ENCODE results near the gene PPP1R9A. TPM values are rescaled to one million over a fixed set of nuclear protein-coding genes. Genes with fewer than 3 reads are reported as not detected.

PPP1R9A gene
- total RNA-seq, 4 donors from 2014 or later: 0.51 to 2.7 (median 1.4) TPM

- no peak for DNase-seq (ENCODE audit: low spot score in 2 of 2)
- H3K4me3 ChIP-seq (ENCODE audit: low read depth, poor library complexity, severe bottlenecking): no peak overlapping the region
- intact Hi-C loops (cut with DNase I; ENCODE audit: low total_unique reads): no loop called here
- TF ChIP-seq CTCF (IDR thresholded peaks at IDR 0.05) (no peak), POLR2A (IDR thresholded peaks at IDR 0.05) (no peak)
- 70 to 83% methylated on average over 3 of the region's 3 CpGs for WGBS, 2 donors
These were observed 195.3 kb downstream of the PPP1R9A start for GRCh38 chr7:95102662-95103061.

- H3K4me3 ChIP-seq (ENCODE audit: low read depth, poor library complexity, severe bottlenecking): no peak overlapping the region
- TF ChIP-seq CTCF (IDR thresholded peaks at IDR 0.05) (no peak), POLR2A (IDR thresholded peaks at IDR 0.05) (no peak)
- 18 to 25% methylated on average over 1 of the region's 1 CpG for WGBS, 2 donors
- no peak for DNase-seq (ENCODE audit: low spot score in 2 of 2)
- intact Hi-C loops (cut with DNase I; ENCODE audit: low total_unique reads): no loop called here
These were observed 197.3 kb downstream of the PPP1R9A start for GRCh38 chr7:95104739-95105138.

- DNase-seq (ENCODE audit: low spot score in 2 of 2): no peak
- intact Hi-C loops (cut with DNase I; ENCODE audit: low total_unique reads): no loop called here
- no peak for TF ChIP-seq POLR2A (IDR thresholded peaks at IDR 0.05)
- TF ChIP-seq CTCF (IDR thresholded peaks at IDR 0.05): no peak
- no peak overlapping the region for H3K4me3 ChIP-seq (ENCODE audit: low read depth, poor library complexity, severe bottlenecking)
These were observed 198.2 kb downstream of the PPP1R9A start for GRCh38 chr7:95105627-95106026.

- TF ChIP-seq CTCF (IDR thresholded peaks at IDR 0.05): no peak
- TF ChIP-seq POLR2A (IDR thresholded peaks at IDR 0.05): no peak
- DNase-seq (ENCODE audit: low spot score in 2 of 2): no peak
- intact Hi-C loops (cut with DNase I; ENCODE audit: low total_unique reads): no loop called here
- WGBS, 2 donors: 92 to 94% methylated on average over 2 of the region's 2 CpGs
- no peak overlapping the region for H3K4me3 ChIP-seq (ENCODE audit: low read depth, poor library complexity, severe bottlenecking)
These were observed 199.0 kb downstream of the PPP1R9A start for GRCh38 chr7:95106401-95106800.

GRCh38 chr7:95110707-95111106, 203.3 kb downstream of the PPP1R9A start:
- WGBS, 2 donors: 94 to 95% methylated on average over 3 of the region's 3 CpGs
- TF ChIP-seq POLR2A (IDR thresholded peaks at IDR 0.05): no peak
- TF ChIP-seq CTCF (IDR thresholded peaks at IDR 0.05): no peak
- no peak for DNase-seq (ENCODE audit: low spot score in 2 of 2)

GRCh38 chr7:95113590-95113989, 206.2 kb downstream of the PPP1R9A start:
- no peak for DNase-seq (ENCODE audit: low spot score in 2 of 2)
- intact Hi-C loops (cut with DNase I; ENCODE audit: low total_unique reads): no loop called here
- no peak for TF ChIP-seq POLR2A (IDR thresholded peaks at IDR 0.05)
- TF ChIP-seq CTCF (IDR thresholded peaks at IDR 0.05): no peak
- H3K4me3 ChIP-seq (ENCODE audit: low read depth, poor library complexity, severe bottlenecking): no peak overlapping the region

More at GRCh38 chr7:95110707-95111106, 203.3 kb downstream of the PPP1R9A start:
- intact Hi-C loops (cut with DNase I; ENCODE audit: low total_unique reads): no loop called here
- no peak overlapping the region for H3K4me3 ChIP-seq (ENCODE audit: low read depth, poor library complexity, severe bottlenecking)
